Colonic mucosa (tissue), 4 donors: ENCODE results near the gene GH1. TPM values are rescaled to one million over a fixed set of nuclear protein-coding genes. Genes with fewer than 3 reads are reported as not detected.

Source experiments
- DNase-seq: peaks from one replicate; pipeline ENCODE4 v3.0.0-alpha.2; 2020
- H3K27ac ChIP-seq: fragments of 200-600 bp; one replicate; pipeline ENCODE4 v1.8.0; 2021
- H3K27me3 ChIP-seq: fragments of 200-600 bp; one replicate; pipeline ENCODE4 v1.8.0; 2021
- H3K36me3 ChIP-seq: fragments of 200-600 bp; one replicate; pipeline ENCODE4 v1.8.0; 2021
- H3K4me1 ChIP-seq: fragments of 200-600 bp; one replicate; pipeline ENCODE4 v1.8.0; 2021; ENCODE audit warnings: mild to moderate bottlenecking
- H3K4me3 ChIP-seq: fragments of 200-600 bp; one replicate; pipeline ENCODE4 v1.8.0; 2021
- H3K9ac ChIP-seq, 2 donors: one replicate each; pipeline ENCODE4 v1.7.0; 2013; ENCODE audit warnings: control low read depth in 2 of 2, low read depth in 2 of 2, low read length in 2 of 2
- H3K9me3 ChIP-seq: fragments of 200-600 bp; one replicate; pipeline ENCODE4 v1.8.0; 2021
- CTCF ChIP-seq: fragments of 200-600 bp; IDR thresholded peaks from one replicate; pipeline ENCODE4 v1.8.0; 2022; ENCODE audit warnings: antibody characterized with exemption, mild to moderate bottlenecking
- intact Hi-C: fragments of 100-400 bp; cut with DNase I; formaldehyde crosslinking; loops from one replicate; pipeline ENCODE4 v1.14.1; 2022
- total RNA-seq, 2 donors: library from RNA; stranded (reverse); fragmentation: NEBNext Ultra II Directional in 1 of 2; extraction: Animal tissue kit (Norgen Biotek cat#: 25700) in 1 of 2; gene quantifications; one replicate each; pipeline ENCODE4 v1.2.1, GENCODE V29; 2021
- donor health status: healthy.
- donor health status: DM: no; HTN: no; CAD: no.
- donor health status: DM: no; HTN: no; CAD: no.

GH1 gene
- total RNA-seq, 2 donors from 2014 or later = not detected

- DNase-seq = no peak
These were observed 36.6 kb upstream of the GH1 start for GRCh38 chr17:63955232-63955631.

GRCh38 chr17:63954402-63955063 lies 35.9 kb upstream of the GH1 start:
- H3K9me3 ChIP-seq = no peaks in the 10 kb centered on the region
- H3K4me3 ChIP-seq = no peak overlapping the region
- no peak overlapping the region for H3K9ac ChIP-seq
- H3K4me1 ChIP-seq = no peaks in the 10 kb centered on the region
- H3K27ac ChIP-seq = no peak overlapping the region
- no peak for DNase-seq
- no peak for TF ChIP-seq CTCF
- intact Hi-C loops = no loop called here
- no peaks in the 10 kb centered on the region for H3K36me3 ChIP-seq
- H3K27me3 ChIP-seq = no peaks in the 10 kb centered on the region

More at GRCh38 chr17:63955232-63955631, 36.6 kb upstream of the GH1 start:
- TF ChIP-seq CTCF = no peak
- Histone ChIP-seq H3K36me3 (no peaks in the 10 kb centered on the region), H3K27ac (no peak overlapping the region), H3K9ac (no peak overlapping the region), H3K27me3 (no peaks in the 10 kb centered on the region), H3K4me1 (no peaks in the 10 kb centered on the region), H3K4me3 (no peak overlapping the region), H3K9me3 (no peaks in the 10 kb centered on the region)
- intact Hi-C loops = no loop called here

- H3K27ac ChIP-seq = no peak overlapping the region
- H3K4me1 ChIP-seq = no peaks in the 10 kb centered on the region
- intact Hi-C loops = no loop called here
- no peaks in the 10 kb centered on the region for H3K27me3 ChIP-seq
- peak; percentile 51 for TF ChIP-seq CTCF
- no peak overlapping the region for H3K4me3 ChIP-seq
- DNase-seq = peak; percentile 68
- H3K9me3 ChIP-seq = no peaks in the 10 kb centered on the region
- no peak overlapping the region for H3K9ac ChIP-seq
- H3K36me3 ChIP-seq = no peaks in the 10 kb centered on the region
These were observed 32.6 kb upstream of the GH1 start for GRCh38 chr17:63950940-63951907.

GRCh38 chr17:63949576-63950250 lies 31.1 kb upstream of the GH1 start:
- intact Hi-C loops = no loop called here
- no peak for TF ChIP-seq CTCF

GRCh38 chr17:63948521-63948920 lies 29.9 kb upstream of the GH1 start:
- Histone ChIP-seq H3K9ac (no peak overlapping the region), H3K27me3 (no peaks in the 10 kb centered on the region), H3K27ac (no peak overlapping the region), H3K36me3 (no peaks in the 10 kb centered on the region), H3K4me1 (no peaks in the 10 kb centered on the region), H3K9me3 (no peaks in the 10 kb centered on the region), H3K4me3 (no peak overlapping the region)
- TF ChIP-seq CTCF = no peak
- no peak for DNase-seq
- intact Hi-C loops = no loop called here

More at GRCh38 chr17:63949576-63950250, 31.1 kb upstream of the GH1 start:
- H3K9me3 ChIP-seq = no peaks in the 10 kb centered on the region
- no peak overlapping the region for H3K4me3 ChIP-seq
- H3K36me3 ChIP-seq = no peaks in the 10 kb centered on the region
- H3K27me3 ChIP-seq = no peaks in the 10 kb centered on the region
- DNase-seq = no peak
- H3K27ac ChIP-seq = no peak overlapping the region
- no peaks in the 10 kb centered on the region for H3K4me1 ChIP-seq
- H3K9ac ChIP-seq = no peak overlapping the region
